Panc1 (cell line): ENCODE results near the gene RBM19.

Source experiments
- POLR2AphosphoS5 ChIP-seq: IDR thresholded peaks from 2 replicates; pipeline ENCODE4 v1.6.1; 2012; ENCODE audit warnings: mild to moderate bottlenecking, low read depth, low read length, moderate library complexity
- TF ChIP-seq, protein P1 (sequence below): fragments of 450-650 bp; IDR thresholded peaks from 2 replicates; pipeline ENCODE4 v1.5.1; 2017; ENCODE audit warnings: mild to moderate bottlenecking

DNA sequence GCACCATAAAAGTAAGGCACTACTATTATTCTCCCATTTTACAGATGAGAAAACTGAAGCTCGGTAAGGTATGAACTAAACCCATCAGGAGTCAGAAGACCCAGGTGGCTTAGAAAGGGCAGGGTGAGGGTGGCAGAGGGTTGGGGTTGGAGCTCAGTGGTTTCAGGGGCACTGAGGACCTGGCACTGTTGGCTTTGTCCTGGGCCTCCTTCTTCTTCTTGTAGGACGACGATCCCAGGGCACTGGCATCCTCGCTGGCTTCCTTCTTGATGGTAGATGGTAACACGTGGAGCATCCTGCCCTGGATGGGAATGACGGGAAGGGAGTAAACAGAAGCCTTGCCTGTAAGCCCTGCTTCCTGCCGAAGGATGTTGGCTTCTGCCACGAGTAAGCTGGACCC, 19.9 kb downstream of the RBM19 start:
- TF ChIP-seq POLR2AphosphoS5 = no peak
- TF ChIP-seq, protein P1, sequence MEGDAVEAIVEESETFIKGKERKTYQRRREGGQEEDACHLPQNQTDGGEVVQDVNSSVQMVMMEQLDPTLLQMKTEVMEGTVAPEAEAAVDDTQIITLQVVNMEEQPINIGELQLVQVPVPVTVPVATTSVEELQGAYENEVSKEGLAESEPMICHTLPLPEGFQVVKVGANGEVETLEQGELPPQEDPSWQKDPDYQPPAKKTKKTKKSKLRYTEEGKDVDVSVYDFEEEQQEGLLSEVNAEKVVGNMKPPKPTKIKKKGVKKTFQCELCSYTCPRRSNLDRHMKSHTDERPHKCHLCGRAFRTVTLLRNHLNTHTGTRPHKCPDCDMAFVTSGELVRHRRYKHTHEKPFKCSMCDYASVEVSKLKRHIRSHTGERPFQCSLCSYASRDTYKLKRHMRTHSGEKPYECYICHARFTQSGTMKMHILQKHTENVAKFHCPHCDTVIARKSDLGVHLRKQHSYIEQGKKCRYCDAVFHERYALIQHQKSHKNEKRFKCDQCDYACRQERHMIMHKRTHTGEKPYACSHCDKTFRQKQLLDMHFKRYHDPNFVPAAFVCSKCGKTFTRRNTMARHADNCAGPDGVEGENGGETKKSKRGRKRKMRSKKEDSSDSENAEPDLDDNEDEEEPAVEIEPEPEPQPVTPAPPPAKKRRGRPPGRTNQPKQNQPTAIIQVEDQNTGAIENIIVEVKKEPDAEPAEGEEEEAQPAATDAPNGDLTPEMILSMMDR = no peak
